ENCODE measurements around the gene STX1A. TPM values are rescaled to one million over a fixed set of nuclear protein-coding genes. Genes with fewer than 3 reads are reported as not detected.
A peak's percentile ranks its signal among the peaks of the same experiment; 100 is the strongest.
"Not testable (repeated sequence)": the region's sequence is repeated elsewhere in the genome, so short reads cannot be mapped to it uniquely, and the experiment has no call there.

Gene STX1A
- total RNA-seq, 1 experiment from 2014 or later, result 24.2 TPM

DNA sequence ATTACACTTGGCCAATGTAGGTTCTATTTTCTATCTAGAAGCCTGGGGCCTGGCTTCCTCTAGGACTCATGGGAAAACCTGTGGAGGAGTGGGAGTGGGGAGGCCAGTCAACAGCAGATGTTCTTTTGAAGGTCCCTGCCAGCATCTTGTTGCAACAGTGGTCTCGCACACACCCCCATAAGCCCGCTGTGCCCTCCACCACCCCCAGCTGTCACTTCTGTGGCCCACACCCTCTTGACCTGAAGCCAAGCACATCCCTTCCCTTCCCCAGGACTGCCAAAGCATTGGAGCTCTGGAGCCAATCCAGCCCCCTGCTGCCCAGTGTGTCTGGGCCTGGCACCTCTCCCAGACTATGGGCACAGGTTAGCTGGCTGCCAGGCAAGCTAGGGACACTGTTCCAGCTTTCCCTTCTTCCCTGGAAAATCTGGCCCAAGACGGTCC, 1.9 kb upstream of the STX1A start:
- Mint-ChIP-seq H3K4me1 (ENCODE audit: insufficient read depth, unreplicated experiment) (peaks cover 31% of the 10 kb centered on the region), H3K36me3 (ENCODE audit: insufficient read depth, unreplicated experiment) (peaks cover 6% of the 10 kb centered on the region), H3K9me3 (ENCODE audit: unreplicated experiment) (no peaks in the 10 kb centered on the region), H3K27ac (ENCODE audit: low read depth, unreplicated experiment) (no peak overlapping the region), H3K4me3 (ENCODE audit: unreplicated experiment) (peak overlapping the region; percentile 57), H3K27me3 (ENCODE audit: insufficient read depth, unreplicated experiment) (no peaks in the 10 kb centered on the region)
- DNase-seq (ENCODE audit: unreplicated experiment), result peak; percentile 94
- no TSS peak for BruUV-seq (replicated peaks)
- TF ChIP-seq, protein P1, sequence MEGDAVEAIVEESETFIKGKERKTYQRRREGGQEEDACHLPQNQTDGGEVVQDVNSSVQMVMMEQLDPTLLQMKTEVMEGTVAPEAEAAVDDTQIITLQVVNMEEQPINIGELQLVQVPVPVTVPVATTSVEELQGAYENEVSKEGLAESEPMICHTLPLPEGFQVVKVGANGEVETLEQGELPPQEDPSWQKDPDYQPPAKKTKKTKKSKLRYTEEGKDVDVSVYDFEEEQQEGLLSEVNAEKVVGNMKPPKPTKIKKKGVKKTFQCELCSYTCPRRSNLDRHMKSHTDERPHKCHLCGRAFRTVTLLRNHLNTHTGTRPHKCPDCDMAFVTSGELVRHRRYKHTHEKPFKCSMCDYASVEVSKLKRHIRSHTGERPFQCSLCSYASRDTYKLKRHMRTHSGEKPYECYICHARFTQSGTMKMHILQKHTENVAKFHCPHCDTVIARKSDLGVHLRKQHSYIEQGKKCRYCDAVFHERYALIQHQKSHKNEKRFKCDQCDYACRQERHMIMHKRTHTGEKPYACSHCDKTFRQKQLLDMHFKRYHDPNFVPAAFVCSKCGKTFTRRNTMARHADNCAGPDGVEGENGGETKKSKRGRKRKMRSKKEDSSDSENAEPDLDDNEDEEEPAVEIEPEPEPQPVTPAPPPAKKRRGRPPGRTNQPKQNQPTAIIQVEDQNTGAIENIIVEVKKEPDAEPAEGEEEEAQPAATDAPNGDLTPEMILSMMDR (IDR thresholded peaks at IDR 0.05; ENCODE audit: unreplicated experiment), result no peak
- CTCF ChIA-PET, result interaction anchor here (0.6 to 2.1 kb wide), 6 partner anchors 17 to 679 kb away, joined by 3 to 10 read pairs (median 4); partner anchors contain the start of genes ABHD11 and VPS37D
- POLR2A ChIA-PET, result interaction anchor here (0.7 kb wide), 1 partner anchor 200 kb away, joined by 5 read pairs; the partner anchor contains the start of gene BAZ1B
- intact Hi-C loops (cut with micrococcal nuclease), result no loop called here

DNA sequence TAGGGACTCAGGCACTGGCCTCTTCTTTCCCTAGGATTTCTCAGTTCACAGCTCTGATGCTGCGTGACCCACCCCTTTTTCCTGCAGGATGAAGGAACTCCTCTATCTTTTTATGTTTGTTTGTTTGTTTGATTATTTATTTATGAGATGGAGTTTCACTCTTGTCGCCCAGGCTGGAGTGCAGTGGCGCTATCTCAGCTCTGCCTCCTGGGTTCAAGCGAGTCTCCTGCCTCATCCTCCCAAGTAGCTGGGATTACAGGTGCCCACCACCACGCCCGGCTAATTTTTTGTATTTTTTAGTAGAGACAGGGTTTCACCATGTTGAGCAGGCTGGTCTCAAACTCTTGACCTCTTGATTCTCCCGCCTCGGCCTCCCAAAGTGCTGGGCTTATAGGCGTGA, 974 bp upstream of the STX1A start:
- CTCF ChIA-PET, result interaction anchor here (0.6 to 1.0 kb wide), 5 partner anchors 11 to 53 kb away, joined by 3 to 4 read pairs (median 3); partner anchors contain the start of gene VPS37D

DNA sequence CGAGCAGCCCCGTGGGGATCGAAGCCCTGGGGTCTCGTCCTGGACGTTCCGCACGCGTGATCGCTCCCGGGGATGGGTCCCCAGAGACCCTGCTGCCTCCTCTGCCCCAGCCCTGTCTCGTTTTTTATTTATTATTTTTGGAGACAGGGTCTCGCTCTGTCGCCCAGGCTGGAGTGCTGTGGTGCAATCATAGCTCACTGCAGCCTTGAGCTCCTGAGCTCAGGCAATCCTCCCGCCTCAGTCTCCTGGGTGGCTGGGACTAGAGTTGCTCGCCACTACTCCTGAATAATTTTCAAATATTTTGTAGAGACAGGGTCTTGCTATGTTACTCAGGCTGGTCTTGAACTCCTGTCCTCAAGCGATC, 319 bp upstream of the STX1A start:
- intact Hi-C loops (cut with micrococcal nuclease), result loop anchor here (2.0 kb wide), 1 partner anchor 37 kb away; the partner anchor contains the start of genes BUD23 and DNAJC30
- ChIA-PET POLR2A (interaction anchor here (0.8 to 1.7 kb wide), 4 partner anchors 19 to 113 kb away, joined by 3 to 10 read pairs (median 4); partner anchors contain the start of genes ABHD11, BUD23 and DNAJC30), CTCF (interaction anchor here (0.6 to 1.0 kb wide), 5 partner anchors 10 to 52 kb away, joined by 3 to 4 read pairs (median 3); partner anchors contain the start of gene VPS37D)
- peak overlapping the region; percentile 59 for H3K4me3 Mint-ChIP-seq (ENCODE audit: unreplicated experiment)
- no TSS peak for BruUV-seq (replicated peaks)
- H3K27ac Mint-ChIP-seq (ENCODE audit: low read depth, unreplicated experiment), result no peak overlapping the region
- no peaks in the 10 kb centered on the region for H3K27me3 Mint-ChIP-seq (ENCODE audit: insufficient read depth, unreplicated experiment)
- DNase-seq (ENCODE audit: unreplicated experiment), result no peak
- peaks cover 34% of the 10 kb centered on the region for H3K4me1 Mint-ChIP-seq (ENCODE audit: insufficient read depth, unreplicated experiment)
- TF ChIP-seq, protein P1 (IDR thresholded peaks at IDR 0.05; ENCODE audit: unreplicated experiment), result no peak
- no peaks in the 10 kb centered on the region for H3K9me3 Mint-ChIP-seq (ENCODE audit: unreplicated experiment)
- H3K36me3 Mint-ChIP-seq (ENCODE audit: insufficient read depth, unreplicated experiment), result peaks cover 6% of the 10 kb centered on the region

More for the DNA sequence above, 974 bp upstream of the STX1A start:
- H3K27me3 Mint-ChIP-seq (ENCODE audit: insufficient read depth, unreplicated experiment); DNase-seq (ENCODE audit: unreplicated experiment); H3K27ac Mint-ChIP-seq (ENCODE audit: low read depth, unreplicated experiment); intact Hi-C loops (cut with micrococcal nuclease); H3K9me3 Mint-ChIP-seq (ENCODE audit: unreplicated experiment); H3K36me3 Mint-ChIP-seq (ENCODE audit: insufficient read depth, unreplicated experiment); BruUV-seq (replicated peaks): not testable (repeated sequence)
- POLR2A ChIA-PET, result interaction anchor here (0.9 to 1.7 kb wide), 2 partner anchors 19 to 23 kb away, joined by 4 to 10 read pairs; partner anchors contain the start of gene ABHD11
- Mint-ChIP-seq H3K4me3 (ENCODE audit: unreplicated experiment) (peak overlapping the region; percentile 59), H3K4me1 (ENCODE audit: insufficient read depth, unreplicated experiment) (peaks cover 34% of the 10 kb centered on the region)

DNA sequence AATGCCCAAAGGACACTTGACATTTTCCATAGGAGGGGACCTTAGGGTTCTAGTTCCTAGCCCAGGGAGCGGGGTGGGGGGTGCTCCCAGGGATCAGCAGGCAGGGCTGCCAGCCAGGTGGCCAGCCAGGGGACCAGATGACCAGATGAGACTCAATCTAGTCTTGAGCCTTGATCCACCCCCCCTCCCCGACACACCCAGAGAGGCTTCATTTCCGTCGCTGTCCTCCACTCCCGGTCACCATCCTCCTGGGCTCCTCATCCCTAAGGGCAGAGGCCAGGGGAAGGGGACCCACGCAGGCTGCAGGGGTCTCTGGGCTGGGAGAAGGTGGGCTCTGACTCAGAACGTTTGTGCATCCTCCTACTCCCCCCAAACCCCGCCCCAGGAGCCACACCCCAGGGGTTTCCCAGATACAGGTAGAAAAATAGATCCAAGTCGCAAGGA, 1.0 kb downstream of the STX1A start:
- no peak for DNase-seq (ENCODE audit: unreplicated experiment)
- ChIA-PET POLR2A (interaction anchor here (0.6 to 2.7 kb wide), 4 partner anchors 20 to 105 kb away, joined by 3 to 8 read pairs (median 3); partner anchors contain the start of gene ABHD11), CTCF (interaction anchor here (3.2 kb wide), 1 partner anchor 112 kb away, joined by 18 read pairs; no protein-coding TSS in a partner anchor)
- Mint-ChIP-seq H3K27me3 (ENCODE audit: insufficient read depth, unreplicated experiment) (no peaks in the 10 kb centered on the region), H3K4me3 (ENCODE audit: unreplicated experiment) (peak overlapping the region; percentile 71), H3K4me1 (ENCODE audit: insufficient read depth, unreplicated experiment) (peaks cover 34% of the 10 kb centered on the region), H3K9me3 (ENCODE audit: unreplicated experiment) (no peaks in the 10 kb centered on the region), H3K27ac (ENCODE audit: low read depth, unreplicated experiment) (peak overlapping the region; percentile 65), H3K36me3 (ENCODE audit: insufficient read depth, unreplicated experiment) (peaks cover 6% of the 10 kb centered on the region)
- TSS peak; percentile 76 for BruUV-seq (replicated peaks)
- intact Hi-C loops (cut with micrococcal nuclease), result loop anchor here (2.0 kb wide), 1 partner anchor 36 kb away; the partner anchor contains the start of genes BUD23 and DNAJC30
- TF ChIP-seq, protein P1 (IDR thresholded peaks at IDR 0.05; ENCODE audit: unreplicated experiment), result no peak

Data from MCF 10A (cell line).